SK-N-SH (cell line): ENCODE data around the gene MYCBP. TPM values are rescaled to one million over a fixed set of nuclear protein-coding genes. Genes with fewer than 3 reads are reported as not detected.

ENCODE experiments used
- CTCF ChIA-PET: fragments of 300-600, 350-600 bp; formaldehyde crosslinking; extraction: SDS; loops from one replicate; lab custom pipeline; 2021; lab: Yijun Ruan, JAX
- POLR2A ChIA-PET: fragments of 350-600 bp; sonication (Branson Sonifier 250); formaldehyde crosslinking; extraction: SDS; loops from one replicate; lab custom pipeline; 2020; ENCODE audit warnings: antibody characterized with exemption, inconsistent platforms; lab: Yijun Ruan, JAX
- DNase-seq: peaks from one replicate; pipeline ENCODE4 v3.0.0; 2012
- H2AFZ ChIP-seq: fragments of 200-600 bp; sonication (generic); 2 replicates; pipeline ENCODE4 v1.8.1; 2016; ENCODE audit warnings: antibody characterized with exemption, mild to moderate bottlenecking, low read depth
- H3F3A ChIP-seq: fragments of 200-600 bp; sonication (generic); replicated peaks from 2 replicates; pipeline ENCODE3; 2016; ENCODE audit warnings: antibody characterized with exemption, mild to moderate bottlenecking; ENCODE audit not compliant: insufficient read depth
- H3K27ac ChIP-seq, 2 experiments: fragments of 200-500 bp in 1 of 2; fragments of 200-600 bp in 1 of 2; sonication (Bioruptor generic) in 1 of 2; sonication (generic), shearing (Covaris generic) in 1 of 2; 2 replicates each; pipeline versions ENCODE4 v1.5.1 to v1.6.1; 2014 to 2016; ENCODE audit warnings: low read depth in 2 of 2, inconsistent platforms in 1 of 2, low read length in 1 of 2, mild to moderate bottlenecking in 1 of 2, mixed read lengths in 1 of 2
- H3K27me3 ChIP-seq: fragments of 200-600 bp; sonication (generic), shearing (Covaris generic); 2 replicates; pipeline ENCODE4 v1.6.1; 2016; ENCODE audit warnings: mixed run types; ENCODE audit not compliant: insufficient read depth
- H3K36me3 ChIP-seq, 2 experiments: fragments of 200-500 bp in 1 of 2; fragments of 200-600 bp in 1 of 2; sonication (Bioruptor generic) in 1 of 2; sonication (generic) in 1 of 2; replicated peaks in 1 of 2; 2 replicates each; pipeline versions ENCODE3 to v1.5.1; 2014 to 2016; ENCODE audit warnings: low read length in 1 of 2, mild to moderate bottlenecking in 1 of 2; ENCODE audit not compliant: insufficient read depth in 2 of 2, control insufficient read depth in 1 of 2
- H3K4me1 ChIP-seq, 2 experiments: fragments of 200-500 bp in 1 of 2; fragments of 200-600 bp in 1 of 2; sonication (Bioruptor generic) in 1 of 2; sonication (generic), shearing (Covaris generic) in 1 of 2; 2 replicates each; pipeline versions ENCODE4 v1.5.1 to v1.6.1; 2014 to 2016; ENCODE audit warnings: low read depth in 1 of 2, low read length in 1 of 2, mixed run types in 1 of 2; ENCODE audit not compliant: insufficient read depth in 2 of 2, control insufficient read depth in 1 of 2
- H3K4me2 ChIP-seq: fragments of 200-600 bp; sonication (generic), shearing (Covaris generic); 2 replicates; pipeline ENCODE4 v1.6.1; 2017; ENCODE audit warnings: mixed run types
- H3K4me3 ChIP-seq, 2 experiments: fragments of 200-500 bp in 1 of 2; fragments of 200-600 bp in 1 of 2; sonication (Bioruptor generic) in 1 of 2; sonication (generic), shearing (Covaris generic) in 1 of 2; 2 replicates each; pipeline versions ENCODE4 v1.5.1 to v1.8.1; 2014 to 2016; ENCODE audit warnings: low read depth in 2 of 2, inconsistent platforms in 1 of 2, low read length in 1 of 2, mild to moderate bottlenecking in 1 of 2, mixed read lengths in 1 of 2, moderate library complexity in 1 of 2
- H3K79me2 ChIP-seq: fragments of 200-600 bp; sonication (generic); 2 replicates; pipeline ENCODE4 v1.8.1; 2017; ENCODE audit warnings: mild to moderate bottlenecking; ENCODE audit not compliant: insufficient read depth
- H3K9ac ChIP-seq: fragments of 200-600 bp; sonication (generic); 2 replicates; pipeline ENCODE4 v1.6.1; 2017; ENCODE audit warnings: mixed run types
- H3K9me2 ChIP-seq: fragments of 200-600 bp; sonication (generic); 2 replicates; pipeline ENCODE4 v1.6.1; 2017; ENCODE audit warnings: mixed run types
- H3K9me3 ChIP-seq: fragments of 200-600 bp; sonication (generic); 2 replicates; pipeline ENCODE4 v1.6.1; 2017; ENCODE audit warnings: mixed run types, mild to moderate bottlenecking, moderate library complexity
- H4K20me1 ChIP-seq: fragments of 200-600 bp; sonication (generic); 2 replicates; pipeline ENCODE4 v1.6.1; 2017; ENCODE audit warnings: mild to moderate bottlenecking, mixed run types; ENCODE audit not compliant: insufficient read depth
- EZH2phosphoT487 ChIP-seq: fragments of 200-600 bp; sonication (generic); IDR thresholded peaks from 2 replicates; pipeline ENCODE4 v1.6.1; 2017; ENCODE audit warnings: low read depth, mixed run types, mild to moderate bottlenecking, antibody characterized with exemption, moderate library complexity, borderline replicate concordance
- GABPA ChIP-seq: IDR thresholded peaks from 2 replicates; pipeline ENCODE4 v1.4.0; 2012; ENCODE audit warnings: low read depth, mild to moderate bottlenecking
- JUND ChIP-seq: IDR thresholded peaks from 2 replicates; pipeline ENCODE4 v1.4.0; 2012
- MEF2A ChIP-seq: IDR thresholded peaks from 2 replicates; pipeline ENCODE4 v1.4.0; 2012; ENCODE audit warnings: low read depth, borderline replicate concordance
- NFIC ChIP-seq: IDR thresholded peaks from 2 replicates; pipeline ENCODE4 v1.4.0; 2012; ENCODE audit warnings: borderline replicate concordance
- POLR2AphosphoS5 ChIP-seq: IDR thresholded peaks from 2 replicates; pipeline ENCODE4 v1.6.1; 2012; ENCODE audit warnings: low read depth, low read length
- RCOR1 ChIP-seq: fragments of 150-350 bp; IDR thresholded peaks from 2 replicates; pipeline ENCODE4 v1.6.1; 2017; ENCODE audit warnings: antibody characterized with exemption, low read length
- SIN3A ChIP-seq: IDR thresholded peaks from 2 replicates; pipeline ENCODE4 v1.6.1; 2012; ENCODE audit warnings: low read depth, mild to moderate bottlenecking, low read length, moderate library complexity, borderline replicate concordance
- SMC3 ChIP-seq: IDR thresholded peaks from 2 replicates; pipeline ENCODE4 v1.6.1; 2012; ENCODE audit warnings: low read depth, low read length, improper control_type of control experiment
- TEAD4 ChIP-seq: IDR thresholded peaks from 2 replicates; pipeline ENCODE4 v1.4.0; 2012; ENCODE audit warnings: mild to moderate bottlenecking, borderline replicate concordance; ENCODE audit not compliant: insufficient read depth
- WGBS: methylation state at CpG from one replicate; pipeline ENCODE4 v1.1.6; 2017; ENCODE audit warnings: low lambda C conversion rate; 5-methylcytosine and 5-hydroxymethylcytosine counted together
- polyA plus RNA-seq, 3 experiments: library from polyadenylated mRNA; depleted of rRNA; stranded (reverse); fragments of >200 nt; gene quantifications; 2 replicates each; pipeline ENCODE4 v1.2.3, GENCODE V29; 2012
- TF ChIP-seq, protein P1 (sequence below): fragments of 150-350 bp; IDR thresholded peaks from 2 replicates; pipeline ENCODE4 v1.6.1; 2017; ENCODE audit warnings: antibody characterized with exemption, low read length, low read depth, borderline replicate concordance
- TF ChIP-seq, protein P2 (sequence below): IDR thresholded peaks from 2 replicates; pipeline ENCODE4 v1.6.1; 2012; ENCODE audit warnings: mild to moderate bottlenecking, low read depth, low read length, moderate library complexity
- TF ChIP-seq, protein P3 (sequence below): fragments of 200-600 bp; sonication (generic); IDR thresholded peaks from 2 replicates; pipeline ENCODE4 v1.6.1; 2017; ENCODE audit warnings: antibody characterized with exemption, mild to moderate bottlenecking, moderate library complexity
- TF ChIP-seq, protein P4 (sequence below): IDR thresholded peaks from 2 replicates; pipeline ENCODE4 v1.4.0; 2012; ENCODE audit warnings: low read depth, borderline replicate concordance
- TF ChIP-seq, protein P5 (sequence below): IDR thresholded peaks from 2 replicates; pipeline ENCODE4 v1.4.0; 2012; ENCODE audit warnings: low read depth, borderline replicate concordance

MYCBP gene
- polyA plus RNA-seq, 1 of the 3 experiments (the other 2 are of a cell fraction) = 16.0 TPM

DNA sequence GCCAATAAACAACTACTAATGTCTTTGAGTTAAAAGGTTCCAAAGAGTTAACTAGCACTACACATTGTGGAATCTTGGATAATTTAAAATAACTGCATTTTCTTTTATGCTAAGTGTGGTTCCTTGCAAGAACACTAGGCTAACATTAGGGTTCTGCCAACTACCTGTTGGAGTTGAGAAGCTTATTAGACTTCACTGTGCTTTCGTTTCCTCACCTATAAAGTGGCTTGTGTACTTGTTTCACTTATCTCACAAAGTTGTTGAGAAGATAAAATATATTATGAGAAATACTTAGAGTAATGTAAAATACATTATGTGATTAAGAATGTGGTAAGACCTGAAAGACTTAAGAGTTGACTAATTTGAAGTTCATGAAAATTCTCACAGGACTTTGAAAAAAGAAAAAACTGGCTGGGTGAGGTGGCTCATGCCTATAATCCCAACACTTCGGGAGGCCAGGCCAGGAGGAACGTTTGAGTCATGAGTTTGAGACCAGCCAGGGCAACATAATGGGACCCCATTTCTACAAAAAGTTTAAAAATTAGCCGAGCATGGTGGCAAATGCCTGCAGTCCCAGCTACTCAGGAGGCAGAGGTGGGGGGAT lies 7.9 kb downstream of the MYCBP start:
- H3K9me3 ChIP-seq = no peaks in the 10 kb centered on the region
- H3K4me2 ChIP-seq = no peak overlapping the region
- peaks cover 0 to 6% of the 10 kb centered on the region in 2 experiments; a peak in 2 of 4 replicates for H3K4me1 ChIP-seq
- no peaks in the 10 kb centered on the region for H4K20me1 ChIP-seq
- ChIA-PET POLR2A (no interaction called here), CTCF (no interaction called here)
- no peak overlapping the region for H3K27ac ChIP-seq
- TF ChIP-seq GABPA = no peak
- no peak for TF ChIP-seq MEF2A
- TF ChIP-seq, protein P1, sequence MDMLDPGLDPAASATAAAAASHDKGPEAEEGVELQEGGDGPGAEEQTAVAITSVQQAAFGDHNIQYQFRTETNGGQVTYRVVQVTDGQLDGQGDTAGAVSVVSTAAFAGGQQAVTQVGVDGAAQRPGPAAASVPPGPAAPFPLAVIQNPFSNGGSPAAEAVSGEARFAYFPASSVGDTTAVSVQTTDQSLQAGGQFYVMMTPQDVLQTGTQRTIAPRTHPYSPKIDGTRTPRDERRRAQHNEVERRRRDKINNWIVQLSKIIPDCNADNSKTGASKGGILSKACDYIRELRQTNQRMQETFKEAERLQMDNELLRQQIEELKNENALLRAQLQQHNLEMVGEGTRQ = no peak
- TF ChIP-seq, protein P2, sequence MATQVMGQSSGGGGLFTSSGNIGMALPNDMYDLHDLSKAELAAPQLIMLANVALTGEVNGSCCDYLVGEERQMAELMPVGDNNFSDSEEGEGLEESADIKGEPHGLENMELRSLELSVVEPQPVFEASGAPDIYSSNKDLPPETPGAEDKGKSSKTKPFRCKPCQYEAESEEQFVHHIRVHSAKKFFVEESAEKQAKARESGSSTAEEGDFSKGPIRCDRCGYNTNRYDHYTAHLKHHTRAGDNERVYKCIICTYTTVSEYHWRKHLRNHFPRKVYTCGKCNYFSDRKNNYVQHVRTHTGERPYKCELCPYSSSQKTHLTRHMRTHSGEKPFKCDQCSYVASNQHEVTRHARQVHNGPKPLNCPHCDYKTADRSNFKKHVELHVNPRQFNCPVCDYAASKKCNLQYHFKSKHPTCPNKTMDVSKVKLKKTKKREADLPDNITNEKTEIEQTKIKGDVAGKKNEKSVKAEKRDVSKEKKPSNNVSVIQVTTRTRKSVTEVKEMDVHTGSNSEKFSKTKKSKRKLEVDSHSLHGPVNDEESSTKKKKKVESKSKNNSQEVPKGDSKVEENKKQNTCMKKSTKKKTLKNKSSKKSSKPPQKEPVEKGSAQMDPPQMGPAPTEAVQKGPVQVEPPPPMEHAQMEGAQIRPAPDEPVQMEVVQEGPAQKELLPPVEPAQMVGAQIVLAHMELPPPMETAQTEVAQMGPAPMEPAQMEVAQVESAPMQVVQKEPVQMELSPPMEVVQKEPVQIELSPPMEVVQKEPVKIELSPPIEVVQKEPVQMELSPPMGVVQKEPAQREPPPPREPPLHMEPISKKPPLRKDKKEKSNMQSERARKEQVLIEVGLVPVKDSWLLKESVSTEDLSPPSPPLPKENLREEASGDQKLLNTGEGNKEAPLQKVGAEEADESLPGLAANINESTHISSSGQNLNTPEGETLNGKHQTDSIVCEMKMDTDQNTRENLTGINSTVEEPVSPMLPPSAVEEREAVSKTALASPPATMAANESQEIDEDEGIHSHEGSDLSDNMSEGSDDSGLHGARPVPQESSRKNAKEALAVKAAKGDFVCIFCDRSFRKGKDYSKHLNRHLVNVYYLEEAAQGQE = no peak
- no peak for TF ChIP-seq POLR2AphosphoS5
- no peak for TF ChIP-seq RCOR1
- TF ChIP-seq SMC3 = no peak
- TF ChIP-seq NFIC = no peak
- 62% methylated on average over 4 of the region's 4 CpGs for whole genome bisulfite sequencing
- H3K36me3 ChIP-seq = peaks cover 21 to 44% of the 10 kb centered on the region in 2 experiments
- H3K9ac ChIP-seq = no peak overlapping the region
- no peak overlapping the region for H2AFZ ChIP-seq
- no peak overlapping the region for H3K4me3 ChIP-seq
- no peaks in the 10 kb centered on the region for H3K9me2 ChIP-seq
- H3K79me2 ChIP-seq = peaks cover 41% of the 10 kb centered on the region
- peaks cover 7% of the 10 kb centered on the region for H3F3A ChIP-seq
- no peak for DNase-seq
- no peaks in the 10 kb centered on the region for H3K27me3 ChIP-seq

DNA sequence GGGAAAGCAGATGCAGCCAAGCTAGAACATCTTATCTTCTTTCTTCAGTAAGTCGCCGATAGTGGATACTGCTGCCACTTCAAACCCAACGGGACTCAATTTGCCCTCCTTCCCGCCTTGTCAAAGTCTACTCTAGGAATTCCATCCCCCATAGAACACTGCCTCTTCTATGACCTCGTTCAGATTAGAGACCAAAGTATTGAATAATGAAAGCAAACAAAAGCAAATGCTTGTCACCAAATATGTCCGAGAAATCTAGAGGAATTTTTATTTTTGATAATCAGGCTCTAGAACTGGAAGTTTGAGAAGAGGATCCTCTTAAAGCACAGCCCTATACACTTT lies 12.7 kb downstream of the MYCBP start:
- Histone ChIP-seq H3K27me3 (no peaks in the 10 kb centered on the region), H3K36me3 (peaks cover 32 to 37% of the 10 kb centered on the region in 2 experiments), H3K79me2 (peaks cover 50% of the 10 kb centered on the region), H4K20me1 (no peaks in the 10 kb centered on the region; the same call in 1 of the 2 replicates), H3K4me1 (peaks cover 7 to 13% of the 10 kb centered on the region in 2 experiments; a peak in 3 of 4 replicates), H3K4me3 (peak overlapping the region; percentile 95 to 100), H2AFZ (peak overlapping the region; percentile 100), H3K9me3 (no peaks in the 10 kb centered on the region), H3K27ac (peak overlapping the region; percentile 72 to 83; a peak in 3 of 4 replicates), H3K4me2 (peak overlapping the region; percentile 87), H3F3A (peaks cover 7% of the 10 kb centered on the region), H3K9me2 (no peaks in the 10 kb centered on the region), H3K9ac (peak overlapping the region; percentile 80)
- POLR2A ChIA-PET = no interaction called here
- no peak for TF ChIP-seq JUND
- TF ChIP-seq EZH2phosphoT487 = no peak
- TF ChIP-seq, protein P3, sequence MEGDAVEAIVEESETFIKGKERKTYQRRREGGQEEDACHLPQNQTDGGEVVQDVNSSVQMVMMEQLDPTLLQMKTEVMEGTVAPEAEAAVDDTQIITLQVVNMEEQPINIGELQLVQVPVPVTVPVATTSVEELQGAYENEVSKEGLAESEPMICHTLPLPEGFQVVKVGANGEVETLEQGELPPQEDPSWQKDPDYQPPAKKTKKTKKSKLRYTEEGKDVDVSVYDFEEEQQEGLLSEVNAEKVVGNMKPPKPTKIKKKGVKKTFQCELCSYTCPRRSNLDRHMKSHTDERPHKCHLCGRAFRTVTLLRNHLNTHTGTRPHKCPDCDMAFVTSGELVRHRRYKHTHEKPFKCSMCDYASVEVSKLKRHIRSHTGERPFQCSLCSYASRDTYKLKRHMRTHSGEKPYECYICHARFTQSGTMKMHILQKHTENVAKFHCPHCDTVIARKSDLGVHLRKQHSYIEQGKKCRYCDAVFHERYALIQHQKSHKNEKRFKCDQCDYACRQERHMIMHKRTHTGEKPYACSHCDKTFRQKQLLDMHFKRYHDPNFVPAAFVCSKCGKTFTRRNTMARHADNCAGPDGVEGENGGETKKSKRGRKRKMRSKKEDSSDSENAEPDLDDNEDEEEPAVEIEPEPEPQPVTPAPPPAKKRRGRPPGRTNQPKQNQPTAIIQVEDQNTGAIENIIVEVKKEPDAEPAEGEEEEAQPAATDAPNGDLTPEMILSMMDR = no peak
- no peak for TF ChIP-seq NFIC
- no peak for TF ChIP-seq SIN3A
- no peak for TF ChIP-seq TEAD4
- TF ChIP-seq, protein P4, sequence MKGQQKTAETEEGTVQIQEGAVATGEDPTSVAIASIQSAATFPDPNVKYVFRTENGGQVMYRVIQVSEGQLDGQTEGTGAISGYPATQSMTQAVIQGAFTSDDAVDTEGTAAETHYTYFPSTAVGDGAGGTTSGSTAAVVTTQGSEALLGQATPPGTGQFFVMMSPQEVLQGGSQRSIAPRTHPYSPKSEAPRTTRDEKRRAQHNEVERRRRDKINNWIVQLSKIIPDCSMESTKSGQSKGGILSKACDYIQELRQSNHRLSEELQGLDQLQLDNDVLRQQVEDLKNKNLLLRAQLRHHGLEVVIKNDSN = no peak
- no peak for TF ChIP-seq POLR2AphosphoS5
- TF ChIP-seq, protein P5, sequence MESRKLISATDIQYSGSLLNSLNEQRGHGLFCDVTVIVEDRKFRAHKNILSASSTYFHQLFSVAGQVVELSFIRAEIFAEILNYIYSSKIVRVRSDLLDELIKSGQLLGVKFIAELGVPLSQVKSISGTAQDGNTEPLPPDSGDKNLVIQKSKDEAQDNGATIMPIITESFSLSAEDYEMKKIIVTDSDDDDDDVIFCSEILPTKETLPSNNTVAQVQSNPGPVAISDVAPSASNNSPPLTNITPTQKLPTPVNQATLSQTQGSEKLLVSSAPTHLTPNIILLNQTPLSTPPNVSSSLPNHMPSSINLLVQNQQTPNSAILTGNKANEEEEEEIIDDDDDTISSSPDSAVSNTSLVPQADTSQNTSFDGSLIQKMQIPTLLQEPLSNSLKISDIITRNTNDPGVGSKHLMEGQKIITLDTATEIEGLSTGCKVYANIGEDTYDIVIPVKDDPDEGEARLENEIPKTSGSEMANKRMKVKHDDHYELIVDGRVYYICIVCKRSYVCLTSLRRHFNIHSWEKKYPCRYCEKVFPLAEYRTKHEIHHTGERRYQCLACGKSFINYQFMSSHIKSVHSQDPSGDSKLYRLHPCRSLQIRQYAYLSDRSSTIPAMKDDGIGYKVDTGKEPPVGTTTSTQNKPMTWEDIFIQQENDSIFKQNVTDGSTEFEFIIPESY = no peak
- TF ChIP-seq, protein P1 = no peak
- CTCF ChIA-PET = interaction anchor here (1.5 kb wide), 1 partner anchor 21 kb away, joined by 4 read pairs; the partner anchor contains the start of gene GJA9
- DNase-seq = no peak
- WGBS = 14% methylated on average over 6 of the region's 6 CpGs
